OCI-LY3 (cell line): ENCODE results near the gene ASXL1.

Experiments used
- H2AFZ ChIP-seq: fragments of 200-600, 300-600 bp; shearing (Covaris generic); 2 replicates; pipeline ENCODE4 v1.6.0; 2014; ENCODE audit warnings: antibody characterized with exemption, low read depth, low read length
- H3K27ac ChIP-seq: fragments of 200-600, 300-600 bp; sonication (generic); 2 replicates; pipeline ENCODE4 v1.5.1; 2014; ENCODE audit warnings: mild to moderate bottlenecking, low read length, moderate library complexity, mixed read lengths
- H3K27me3 ChIP-seq: fragments of 200-600, 300-600 bp; sonication (generic); 2 replicates; pipeline ENCODE4 v1.6.1; 2014; ENCODE audit warnings: low read depth, low read length, mixed read lengths
- H3K36me3 ChIP-seq: fragments of 200-600, 300-600 bp; sonication (generic); replicated peaks from 2 replicates; pipeline ENCODE3; 2014; ENCODE audit warnings: low read depth, low read length, mixed read lengths
- H3K4me1 ChIP-seq: fragments of 300-600, 200-600 bp; sonication (generic); 2 replicates; pipeline ENCODE4 v1.6.1; 2014; ENCODE audit warnings: low read length, mixed read lengths
- H3K4me2 ChIP-seq: fragments of 200-600, 300-600 bp; sonication (generic); 2 replicates; pipeline ENCODE4 v1.6.1; 2014; ENCODE audit warnings: low read length, mixed read lengths
- H3K4me3 ChIP-seq: fragments of 300-600, 200-600 bp; sonication (generic); 2 replicates; pipeline ENCODE4 v1.5.1; 2014; ENCODE audit warnings: antibody characterized with exemption, mild to moderate bottlenecking, low read length, moderate library complexity
- H3K79me2 ChIP-seq: fragments of 300-600, 200-600 bp; shearing (Covaris generic); 2 replicates; pipeline ENCODE4 v1.6.1; 2014; ENCODE audit warnings: mild to moderate bottlenecking, low read length, mixed read lengths
- H3K9ac ChIP-seq: fragments of 300-600, 200-600 bp; shearing (Covaris generic); 2 replicates; pipeline ENCODE4 v1.6.0; 2014; ENCODE audit warnings: mild to moderate bottlenecking, low read length, moderate library complexity
- H3K9me3 ChIP-seq: fragments of 200-600, 300-600 bp; shearing (Covaris generic); 2 replicates; pipeline ENCODE4 v1.6.1; 2014; ENCODE audit warnings: low read length, mixed read lengths; ENCODE audit not compliant: insufficient read depth
- H4K20me1 ChIP-seq: fragments of 200-600, 300-600 bp; sonication (generic); 2 replicates; pipeline ENCODE4 v1.6.1; 2016; ENCODE audit warnings: low read length, mixed read lengths; ENCODE audit not compliant: insufficient read depth
- CTCF ChIP-seq: fragments of 200-600, 300-600 bp; sonication (generic); IDR thresholded peaks from 2 replicates; pipeline ENCODE4 v1.5.1; 2014; ENCODE audit warnings: antibody characterized with exemption, low read length, low read depth
- EZH2phosphoT487 ChIP-seq: fragments of 200-600 bp; shearing (Covaris generic); IDR thresholded peaks from 2 replicates; pipeline ENCODE4 v1.6.1; 2018; ENCODE audit warnings: antibody characterized with exemption, mixed run types, low read depth

ASXL1 gene

GRCh38 chr20:32435449-32436107, 77.4 kb downstream of the ASXL1 start:
- H4K20me1 ChIP-seq: peaks cover 16% of the 10 kb centered on the region; the same call in 1 of the 2 replicates

GRCh38 chr20:32436142-32436861, 78.2 kb downstream of the ASXL1 start:
- Histone ChIP-seq H3K4me2 (no peak overlapping the region), H3K79me2 (no peaks in the 10 kb centered on the region), H3K36me3 (peaks cover 85% of the 10 kb centered on the region), H2AFZ (no peak overlapping the region), H3K4me1 (no peaks in the 10 kb centered on the region), H3K27me3 (no peaks in the 10 kb centered on the region), H3K27ac (no peak overlapping the region), H3K9me3 (no peaks in the 10 kb centered on the region), H3K9ac (no peak overlapping the region), H4K20me1 (peaks cover 20% of the 10 kb centered on the region; the same call in 1 of the 2 replicates), H3K4me3 (no peak overlapping the region)
- TF ChIP-seq EZH2phosphoT487 (no peak), CTCF (no peak)

More at GRCh38 chr20:32435449-32436107, 77.4 kb downstream of the ASXL1 start:
- no peak overlapping the region for H2AFZ ChIP-seq
- H3K79me2 ChIP-seq: no peaks in the 10 kb centered on the region
- no peak overlapping the region for H3K4me3 ChIP-seq
- no peak overlapping the region for H3K27ac ChIP-seq
- no peak overlapping the region for H3K9ac ChIP-seq
- H3K36me3 ChIP-seq: peaks cover 91% of the 10 kb centered on the region
- no peaks in the 10 kb centered on the region for H3K4me1 ChIP-seq
- no peak overlapping the region for H3K4me2 ChIP-seq
- no peak for TF ChIP-seq EZH2phosphoT487
- TF ChIP-seq CTCF: no peak
- H3K27me3 ChIP-seq: no peaks in the 10 kb centered on the region
- H3K9me3 ChIP-seq: no peaks in the 10 kb centered on the region

DNA sequence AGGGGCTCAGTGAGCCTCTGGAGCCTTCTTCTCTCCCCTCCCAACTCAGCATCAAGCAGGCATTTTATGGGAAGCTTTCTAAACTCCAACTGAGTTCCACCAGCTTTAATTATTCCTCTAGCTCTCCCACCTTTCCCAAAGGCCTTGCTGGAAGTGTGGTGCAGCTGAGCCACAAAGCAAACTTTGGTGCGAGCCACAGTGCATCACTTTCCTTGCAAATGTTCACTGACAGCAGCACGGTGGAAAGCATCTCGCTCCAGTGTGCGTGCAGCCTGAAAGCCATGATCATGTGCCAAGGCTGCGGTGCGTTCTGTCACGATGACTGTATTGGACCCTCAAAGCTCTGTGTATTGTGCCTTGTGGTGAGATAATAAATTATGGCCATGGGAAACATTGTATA, 78.8 kb downstream of the ASXL1 start:
- H3K36me3 ChIP-seq: peaks cover 82% of the 10 kb centered on the region
- no peak overlapping the region for H3K27ac ChIP-seq
- no peak overlapping the region for H3K4me3 ChIP-seq
- TF ChIP-seq CTCF (no peak), EZH2phosphoT487 (no peak)
- H3K4me2 ChIP-seq: no peak overlapping the region
- H3K9ac ChIP-seq: no peak overlapping the region
- peaks cover 20% of the 10 kb centered on the region; the same call in 1 of the 2 replicates for H4K20me1 ChIP-seq
- no peaks in the 10 kb centered on the region for H3K4me1 ChIP-seq
- no peaks in the 10 kb centered on the region for H3K9me3 ChIP-seq
- H3K79me2 ChIP-seq: no peaks in the 10 kb centered on the region
- no peak overlapping the region for H2AFZ ChIP-seq
- H3K27me3 ChIP-seq: no peaks in the 10 kb centered on the region

- H3K9me3 ChIP-seq: no peaks in the 10 kb centered on the region
- no peak overlapping the region for H3K9ac ChIP-seq
- peaks cover 19% of the 10 kb centered on the region; the same call in 1 of the 2 replicates for H4K20me1 ChIP-seq
- H3K27me3 ChIP-seq: no peaks in the 10 kb centered on the region
- no peak overlapping the region for H2AFZ ChIP-seq
- no peak overlapping the region for H3K4me2 ChIP-seq
- H3K27ac ChIP-seq: no peak overlapping the region
- no peak overlapping the region for H3K4me3 ChIP-seq
- no peaks in the 10 kb centered on the region for H3K79me2 ChIP-seq
- peak; percentile 42 for TF ChIP-seq CTCF
- TF ChIP-seq EZH2phosphoT487: no peak
- H3K36me3 ChIP-seq: peaks cover 76% of the 10 kb centered on the region
- H3K4me1 ChIP-seq: peaks cover 4% of the 10 kb centered on the region
These were observed 79.4 kb downstream of the ASXL1 start for GRCh38 chr20:32437391-32438074.
